Tibial artery (tissue), 4 donors: ENCODE results near the gene CFAP119.
"Not testable (repeated sequence)": the region's sequence is repeated elsewhere in the genome, so short reads cannot be mapped to it uniquely, and the experiment has no call there.

ENCODE experiments used
- DNase-seq, 2 donors: peaks; one replicate each; pipeline ENCODE4 v3.0.0-alpha.2; 2019
- H3K27ac ChIP-seq, 2 donors: fragments of 200-600 bp; sonication (generic) in 1 of 2; 1 replicate in 1 of 2; 2 replicates in 1 of 2; pipeline ENCODE4 v1.5.1; 2018 to 2019; ENCODE audit warnings: mild to moderate bottlenecking in 1 of 2
- H3K27me3 ChIP-seq, 2 donors: fragments of 200-600 bp; sonication (generic) in 1 of 2; one replicate each; pipeline versions ENCODE4 v1.5.1 to v1.6.0; 2016 to 2019
- H3K36me3 ChIP-seq, 3 donors: fragments of 200-600 bp; sonication (generic) in 2 of 3; one replicate each; pipeline ENCODE4 v1.5.1; 2016 to 2019; ENCODE audit warnings: mild to moderate bottlenecking in 2 of 3
- H3K4me1 ChIP-seq, 4 donors: fragments of 200-600 bp; sonication (generic) in 2 of 4; 1 replicate in 3 of 4; 2 replicates in 1 of 4; pipeline ENCODE4 v1.5.1; 2016 to 2019
- H3K4me3 ChIP-seq, 2 donors: fragments of 200-600 bp; sonication (generic) in 1 of 2; 1 replicate in 1 of 2; 2 replicates in 1 of 2; pipeline ENCODE4 v1.5.1; 2018 to 2019; ENCODE audit warnings: mild to moderate bottlenecking in 2 of 2
- H3K9me3 ChIP-seq, 3 donors: fragments of 200-600 bp; sonication (generic) in 1 of 3; one replicate each; pipeline ENCODE4 v1.5.1; 2016 to 2019
- CTCF ChIP-seq, 2 experiments: fragments of 200-600 bp in 1 of 2; fragments of 450-650 bp in 1 of 2; IDR thresholded peaks; one replicate each; pipeline ENCODE4 v1.5.1; 2017 to 2019; ENCODE audit warnings: antibody characterized with exemption in 2 of 2, mild to moderate bottlenecking in 1 of 2, moderate library complexity in 1 of 2
- intact Hi-C: fragments of 100-400 bp; cut with DNase I; formaldehyde crosslinking; loops from one replicate; pipeline ENCODE4 v1.15.0; 2023; ENCODE audit warnings: low total_unique reads

CFAP119 gene

GRCh38 chr16:30761928-30762902 lies at the start of gene CFAP119, which contains the start of gene RNF40:
CFAP119 (minus strand) TSS chr16:30762062; CDS start chr16:30761748, 314 bp downstream.
RNF40 (plus strand) TSS chr16:30762322; CDS start chr16:30762546, 224 bp downstream.
- DNase-seq = peak; percentile 97 to 99
- no peaks in the 10 kb centered on the region for H3K27me3 ChIP-seq
- intact Hi-C loops = no loop called here
- no peaks in the 10 kb centered on the region for H3K9me3 ChIP-seq
- H3K4me1 ChIP-seq = peaks cover 5 to 37% (median 26%) of the 10 kb centered on the region in 4 donors
- no peak for TF ChIP-seq CTCF (IDR thresholded peaks at IDR 0.05)
- H3K4me3 ChIP-seq = peak within 1 kb of the TSS; percentile 73 to 79
- peaks cover 34 to 69% (median 41%) of the 10 kb centered on the region in 3 donors for H3K36me3 ChIP-seq
- peak within 1 kb of the TSS; percentile 90 to 92 for H3K27ac ChIP-seq

DNA sequence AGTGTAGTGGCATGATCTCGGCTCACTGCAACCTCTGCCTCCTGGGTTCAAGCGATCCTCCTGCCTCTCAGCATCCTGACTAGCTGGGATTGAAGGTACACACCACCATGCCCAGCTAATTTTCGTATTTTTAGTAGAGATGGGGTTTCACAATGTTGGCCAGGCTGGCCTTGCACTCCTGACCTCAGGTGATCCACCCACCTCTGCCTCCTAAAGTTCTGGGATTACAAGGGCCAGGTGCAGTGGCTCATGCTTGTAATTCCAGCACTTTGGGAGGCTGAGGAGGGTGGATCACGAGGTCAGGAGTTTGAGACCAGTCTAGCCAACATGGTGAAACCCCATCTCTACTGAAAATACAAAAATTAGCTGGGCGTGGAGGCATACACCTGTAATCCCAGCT lies 47.8 kb upstream of the CFAP119 start:
- intact Hi-C loops = loop anchor here (10.0 kb wide), 1 partner anchor 65 kb away; the partner anchor contains the start of gene PHKG2
- H3K9me3 ChIP-seq, DNase-seq, H3K27ac ChIP-seq, H3K4me3 ChIP-seq, H3K27me3 ChIP-seq, H3K36me3 ChIP-seq: not testable (repeated sequence)
- H3K4me1 ChIP-seq = peaks cover 0 to 27% (median 13%) of the 10 kb centered on the region in 4 donors

GRCh38 chr16:30808890-30809426 lies 47.1 kb upstream of the CFAP119 start:
- H3K4me3 ChIP-seq, H3K27me3 ChIP-seq, H3K36me3 ChIP-seq, H3K27ac ChIP-seq, H3K9me3 ChIP-seq, DNase-seq: not testable (repeated sequence)
- intact Hi-C loops = loop anchor here (10.0 kb wide), 1 partner anchor 64 kb away; the partner anchor contains the start of gene PHKG2
- H3K4me1 ChIP-seq = peaks cover 0 to 27% (median 12%) of the 10 kb centered on the region in 4 donors

DNA sequence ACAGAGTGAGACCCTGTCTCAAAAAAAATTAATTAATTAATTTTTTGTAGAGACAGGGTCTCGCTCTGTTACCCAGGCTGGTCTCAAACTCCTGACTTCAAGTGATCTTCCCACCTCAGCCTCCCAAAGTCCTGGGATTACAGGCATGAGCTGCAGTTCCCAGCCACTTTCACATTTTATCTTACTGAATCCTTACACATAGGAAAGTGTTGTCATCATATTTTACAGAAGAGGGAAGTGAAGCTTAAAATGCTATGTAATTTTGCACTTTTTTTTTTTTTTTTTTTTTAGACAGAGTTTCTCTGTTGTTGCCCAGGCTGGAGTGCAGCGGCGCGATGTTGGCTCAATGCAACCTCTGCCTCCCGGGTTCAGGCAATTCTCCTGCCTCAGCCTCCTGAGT lies 46.3 kb upstream of the CFAP119 start:
- TF ChIP-seq CTCF (IDR thresholded peaks at IDR 0.05) = no peak
- no peak for DNase-seq
- intact Hi-C loops = loop anchor here (10.0 kb wide), 1 partner anchor 63 kb away; the partner anchor contains the start of gene PHKG2
- Histone ChIP-seq H3K36me3 (no peaks in the 10 kb centered on the region), H3K4me1 (peaks cover 0 to 22% (median 10%) of the 10 kb centered on the region in 4 donors), H3K4me3 (no peak overlapping the region), H3K27me3 (no peaks in the 10 kb centered on the region), H3K9me3 (no peaks in the 10 kb centered on the region), H3K27ac (no peak overlapping the region)

GRCh38 chr16:30805370-30806169 lies 43.7 kb upstream of the CFAP119 start:
- Histone ChIP-seq H3K27me3 (no peaks in the 10 kb centered on the region), H3K4me3 (peak overlapping the region; percentile 69 to 90), H3K36me3 (no peaks in the 10 kb centered on the region), H3K9me3 (no peaks in the 10 kb centered on the region), H3K4me1 (peaks cover 0 to 22% (median 10%) of the 10 kb centered on the region in 4 donors), H3K27ac (peak overlapping the region; percentile 92 to 93)
- DNase-seq = peak; percentile 86 to 92
- intact Hi-C loops = loop anchor here (10.0 kb wide), 1 partner anchor 61 kb away; the partner anchor contains the start of gene PHKG2
- TF ChIP-seq CTCF (IDR thresholded peaks at IDR 0.05) = no peak

DNA sequence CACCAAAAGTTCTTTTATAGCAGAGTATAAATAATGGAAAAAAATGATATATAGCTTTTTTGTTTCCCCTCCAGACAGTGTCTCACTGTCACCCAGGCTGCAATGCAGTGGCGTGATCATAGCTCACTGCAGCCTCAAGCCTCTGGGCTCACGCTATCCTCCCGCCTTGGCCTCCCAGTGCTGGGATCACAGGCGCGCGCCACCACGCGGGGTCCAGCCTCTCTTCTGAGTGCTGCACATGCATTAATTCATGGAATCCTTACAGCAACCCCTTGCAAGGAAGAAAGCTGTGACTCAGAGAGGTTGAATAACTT lies 43.2 kb upstream of the CFAP119 start:
- no peak for TF ChIP-seq CTCF (IDR thresholded peaks at IDR 0.05)
- H3K9me3 ChIP-seq = no peaks in the 10 kb centered on the region
- peaks cover 0 to 22% (median 10%) of the 10 kb centered on the region in 4 donors for H3K4me1 ChIP-seq
- H3K4me3 ChIP-seq = peak overlapping the region; percentile 69 to 90
- H3K27ac ChIP-seq = peak overlapping the region; percentile 92 to 93
- H3K27me3 ChIP-seq = no peaks in the 10 kb centered on the region
- no peak for DNase-seq
- H3K36me3 ChIP-seq = no peaks in the 10 kb centered on the region
- intact Hi-C loops = loop anchor here (10.0 kb wide), 1 partner anchor 60 kb away; the partner anchor contains the start of gene PHKG2
